ENCODE measurements around the gene USP25. TPM values are rescaled to one million over a fixed set of nuclear protein-coding genes. Genes with fewer than 3 reads are reported as not detected.
A peak's percentile ranks its signal among the peaks of the same experiment; 100 is the strongest.

The USP25 gene
- total and polyA plus RNA-seq, 2 donors, result 19.8 to 37.7 TPM

GRCh38 chr21:15804247-15805005 is 74.6 kb downstream of the USP25 start:
- no peaks in the 10 kb centered on the region for H3K9me3 ChIP-seq (ENCODE audit: control insufficient read depth in 2 of 2, insufficient read depth in 1 of 2, low read length in 1 of 2)
- no peaks in the 10 kb centered on the region for H3K27me3 ChIP-seq (ENCODE audit: control insufficient read depth in 2 of 2, insufficient read depth in 1 of 2, low read length in 1 of 2)
- no peak for DNase-seq (ENCODE audit: low read depth in 6 of 9, low spot score in 9 of 9)
- no peak overlapping the region for H3K4me3 ChIP-seq (ENCODE audit: low read length in 2 of 2)
- H3K36me3 ChIP-seq (ENCODE audit: control insufficient read depth in 2 of 2, insufficient read depth in 2 of 2, low read length in 1 of 2), result peaks cover 2 to 5% of the 10 kb centered on the region in 2 donors
- no peaks in the 10 kb centered on the region for H3K4me1 ChIP-seq (ENCODE audit: control insufficient read depth in 2 of 2, insufficient read depth in 2 of 2, low read length in 2 of 2)
- over 99% methylated on average over 4 of the region's 4 CpGs for WGBS
- H3K27ac ChIP-seq (ENCODE audit: low read depth in 1 of 2, low read length in 1 of 2), result no peak overlapping the region

- DNase-seq (ENCODE audit: low read depth in 6 of 9, low spot score in 9 of 9), result no peak
- no peak overlapping the region for H3K4me3 ChIP-seq (ENCODE audit: low read length in 2 of 2)
- H3K27ac ChIP-seq (ENCODE audit: low read depth in 1 of 2, low read length in 1 of 2), result no peak overlapping the region
- no peaks in the 10 kb centered on the region for H3K4me1 ChIP-seq (ENCODE audit: control insufficient read depth in 2 of 2, insufficient read depth in 2 of 2, low read length in 2 of 2)
- H3K9me3 ChIP-seq (ENCODE audit: control insufficient read depth in 2 of 2, insufficient read depth in 1 of 2, low read length in 1 of 2), result no peaks in the 10 kb centered on the region
- peaks cover 8 to 17% of the 10 kb centered on the region in 2 donors for H3K36me3 ChIP-seq (ENCODE audit: control insufficient read depth in 2 of 2, insufficient read depth in 2 of 2, low read length in 1 of 2)
- 88% methylated on average over 7 of the region's 7 CpGs for WGBS
- H3K27me3 ChIP-seq (ENCODE audit: control insufficient read depth in 2 of 2, insufficient read depth in 1 of 2, low read length in 1 of 2), result no peaks in the 10 kb centered on the region
These were observed 79.3 kb downstream of the USP25 start for GRCh38 chr21:15809065-15809464.

- Histone ChIP-seq H3K4me1 (ENCODE audit: control insufficient read depth in 2 of 2, insufficient read depth in 2 of 2, low read length in 2 of 2) (no peaks in the 10 kb centered on the region), H3K4me3 (ENCODE audit: low read length in 2 of 2) (no peak overlapping the region), H3K27ac (ENCODE audit: low read depth in 1 of 2, low read length in 1 of 2) (no peak overlapping the region), H3K27me3 (ENCODE audit: control insufficient read depth in 2 of 2, insufficient read depth in 1 of 2, low read length in 1 of 2) (no peaks in the 10 kb centered on the region), H3K9me3 (ENCODE audit: control insufficient read depth in 2 of 2, insufficient read depth in 1 of 2, low read length in 1 of 2) (peaks cover under 1% of the 10 kb centered on the region in 2 donors), H3K36me3 (ENCODE audit: control insufficient read depth in 2 of 2, insufficient read depth in 2 of 2, low read length in 1 of 2) (peaks cover 10 to 18% of the 10 kb centered on the region in 2 donors)
- WGBS, result 95% methylated on average over 3 of the region's 3 CpGs
- DNase-seq (ENCODE audit: low read depth in 6 of 9, low spot score in 9 of 9), result no peak
These were observed 80.0 kb downstream of the USP25 start for GRCh38 chr21:15809818-15810217.

- DNase-seq (ENCODE audit: low read depth in 6 of 9, low spot score in 9 of 9), result no peak
- H3K27me3 ChIP-seq (ENCODE audit: control insufficient read depth in 2 of 2, insufficient read depth in 1 of 2, low read length in 1 of 2), result no peaks in the 10 kb centered on the region
- over 99% methylated on average over 3 of the region's 3 CpGs for WGBS
- no peaks in the 10 kb centered on the region for H3K4me1 ChIP-seq (ENCODE audit: control insufficient read depth in 2 of 2, insufficient read depth in 2 of 2, low read length in 2 of 2)
- peaks cover 3 to 7% of the 10 kb centered on the region in 2 donors for H3K9me3 ChIP-seq (ENCODE audit: control insufficient read depth in 2 of 2, insufficient read depth in 1 of 2, low read length in 1 of 2)
- no peak overlapping the region for H3K4me3 ChIP-seq (ENCODE audit: low read length in 2 of 2)
- peaks cover 16 to 49% of the 10 kb centered on the region in 2 donors for H3K36me3 ChIP-seq (ENCODE audit: control insufficient read depth in 2 of 2, insufficient read depth in 2 of 2, low read length in 1 of 2)
- H3K27ac ChIP-seq (ENCODE audit: low read depth in 1 of 2, low read length in 1 of 2), result no peak overlapping the region
These were observed 85.5 kb downstream of the USP25 start for GRCh38 chr21:15815285-15815684.

- no peak overlapping the region for H3K4me3 ChIP-seq (ENCODE audit: low read length in 2 of 2)
- no peak overlapping the region for H3K27ac ChIP-seq (ENCODE audit: low read depth in 1 of 2, low read length in 1 of 2)
- peaks cover 0 to under 1% of the 10 kb centered on the region in 2 donors for H3K9me3 ChIP-seq (ENCODE audit: control insufficient read depth in 2 of 2, insufficient read depth in 1 of 2, low read length in 1 of 2)
- peaks cover 9 to 30% of the 10 kb centered on the region in 2 donors for H3K36me3 ChIP-seq (ENCODE audit: control insufficient read depth in 2 of 2, insufficient read depth in 2 of 2, low read length in 1 of 2)
- no peaks in the 10 kb centered on the region for H3K27me3 ChIP-seq (ENCODE audit: control insufficient read depth in 2 of 2, insufficient read depth in 1 of 2, low read length in 1 of 2)
- DNase-seq (ENCODE audit: low read depth in 6 of 9, low spot score in 9 of 9), result no peak
- H3K4me1 ChIP-seq (ENCODE audit: control insufficient read depth in 2 of 2, insufficient read depth in 2 of 2, low read length in 2 of 2), result no peaks in the 10 kb centered on the region
These were observed 90.5 kb downstream of the USP25 start for GRCh38 chr21:15820327-15820726.

- no peaks in the 10 kb centered on the region for H3K27me3 ChIP-seq (ENCODE audit: control insufficient read depth in 2 of 2, insufficient read depth in 1 of 2, low read length in 1 of 2)
- no peak overlapping the region for H3K27ac ChIP-seq (ENCODE audit: low read depth in 1 of 2, low read length in 1 of 2)
- peaks cover 5 to 28% of the 10 kb centered on the region in 2 donors for H3K36me3 ChIP-seq (ENCODE audit: control insufficient read depth in 2 of 2, insufficient read depth in 2 of 2, low read length in 1 of 2)
- H3K4me3 ChIP-seq (ENCODE audit: low read length in 2 of 2), result no peak overlapping the region
- H3K4me1 ChIP-seq (ENCODE audit: control insufficient read depth in 2 of 2, insufficient read depth in 2 of 2, low read length in 2 of 2), result no peaks in the 10 kb centered on the region
- 96% methylated on average over 3 of the region's 3 CpGs for WGBS
- DNase-seq (ENCODE audit: low read depth in 6 of 9, low spot score in 9 of 9), result no peak
- H3K9me3 ChIP-seq (ENCODE audit: control insufficient read depth in 2 of 2, insufficient read depth in 1 of 2, low read length in 1 of 2), result no peaks in the 10 kb centered on the region
These were observed 91.1 kb downstream of the USP25 start for GRCh38 chr21:15820852-15821379.

GRCh38 chr21:15823486-15824150 is 93.8 kb downstream of the USP25 start:
- Histone ChIP-seq H3K36me3 (ENCODE audit: control insufficient read depth in 2 of 2, insufficient read depth in 2 of 2, low read length in 1 of 2) (peaks cover 3 to 30% of the 10 kb centered on the region in 2 donors), H3K4me1 (ENCODE audit: control insufficient read depth in 2 of 2, insufficient read depth in 2 of 2, low read length in 2 of 2) (no peaks in the 10 kb centered on the region), H3K27me3 (ENCODE audit: control insufficient read depth in 2 of 2, insufficient read depth in 1 of 2, low read length in 1 of 2) (no peaks in the 10 kb centered on the region), H3K4me3 (ENCODE audit: low read length in 2 of 2) (no peak overlapping the region), H3K27ac (ENCODE audit: low read depth in 1 of 2, low read length in 1 of 2) (no peak overlapping the region), H3K9me3 (ENCODE audit: control insufficient read depth in 2 of 2, insufficient read depth in 1 of 2, low read length in 1 of 2) (no peaks in the 10 kb centered on the region)
- peak in 5 of 9 donors; percentile 4 to 62 (median 23) for DNase-seq (ENCODE audit: low read depth in 6 of 9, low spot score in 9 of 9)
- 82% methylated on average over 4 of the region's 4 CpGs for WGBS

GRCh38 chr21:15825700-15826099 is 95.9 kb downstream of the USP25 start:
- no peak for DNase-seq (ENCODE audit: low read depth in 6 of 9, low spot score in 9 of 9)
- Histone ChIP-seq H3K36me3 (ENCODE audit: control insufficient read depth in 2 of 2, insufficient read depth in 2 of 2, low read length in 1 of 2) (peaks cover 3 to 18% of the 10 kb centered on the region in 2 donors), H3K4me3 (ENCODE audit: low read length in 2 of 2) (no peak overlapping the region), H3K9me3 (ENCODE audit: control insufficient read depth in 2 of 2, insufficient read depth in 1 of 2, low read length in 1 of 2) (no peaks in the 10 kb centered on the region), H3K27me3 (ENCODE audit: control insufficient read depth in 2 of 2, insufficient read depth in 1 of 2, low read length in 1 of 2) (no peaks in the 10 kb centered on the region), H3K4me1 (ENCODE audit: control insufficient read depth in 2 of 2, insufficient read depth in 2 of 2, low read length in 2 of 2) (no peaks in the 10 kb centered on the region), H3K27ac (ENCODE audit: low read depth in 1 of 2, low read length in 1 of 2) (no peak overlapping the region)
- 84% methylated on average over 2 of the region's 2 CpGs for WGBS

GRCh38 chr21:15826147-15826780 is 96.5 kb downstream of the USP25 start:
- Histone ChIP-seq H3K4me1 (ENCODE audit: control insufficient read depth in 2 of 2, insufficient read depth in 2 of 2, low read length in 2 of 2) (no peaks in the 10 kb centered on the region), H3K27ac (ENCODE audit: low read depth in 1 of 2, low read length in 1 of 2) (no peak overlapping the region), H3K9me3 (ENCODE audit: control insufficient read depth in 2 of 2, insufficient read depth in 1 of 2, low read length in 1 of 2) (no peaks in the 10 kb centered on the region), H3K36me3 (ENCODE audit: control insufficient read depth in 2 of 2, insufficient read depth in 2 of 2, low read length in 1 of 2) (peaks cover 3 to 19% of the 10 kb centered on the region in 2 donors), H3K27me3 (ENCODE audit: control insufficient read depth in 2 of 2, insufficient read depth in 1 of 2, low read length in 1 of 2) (no peaks in the 10 kb centered on the region), H3K4me3 (ENCODE audit: low read length in 2 of 2) (no peak overlapping the region)
- DNase-seq (ENCODE audit: low read depth in 6 of 9, low spot score in 9 of 9), result peak in 8 of 9 donors; percentile 8 to 68 (median 25)
- WGBS, result 73% methylated on average over 5 of the region's 5 CpGs

Measured in thymus (tissue), 11 donors.